ENCODE data around the gene ESAM. TPM values are rescaled to one million over a fixed set of nuclear protein-coding genes. Genes with fewer than 3 reads are reported as not detected.

ESAM gene
- total RNA-seq, 1 experiment from 2014 or later = 10.4 TPM

GRCh38 chr11:124807660-124808270 is 45.7 kb upstream of the ESAM start:
- Histone ChIP-seq H2AFZ (ENCODE audit: low read length) (no peak overlapping the region), H3K36me3 (ENCODE audit: low read depth, low read length) (no peaks in the 10 kb centered on the region), H3K4me3 (ENCODE audit: low read length) (no peak overlapping the region), H3K27ac (ENCODE audit: low read length) (no peak overlapping the region), H3K79me2 (ENCODE audit: low read length) (no peaks in the 10 kb centered on the region), H3K9ac (ENCODE audit: low read length) (no peak overlapping the region), H3K9me3 (ENCODE audit: low read length) (no peaks in the 10 kb centered on the region), H3K4me1 (ENCODE audit: insufficient read depth, low read length) (peaks cover 14% of the 10 kb centered on the region), H4K20me1 (ENCODE audit: low read length) (no peaks in the 10 kb centered on the region), H3K4me2 (ENCODE audit: low read length) (no peak overlapping the region), H3K9me2 (replicated peaks; ENCODE audit: low read length) (no peaks in the 10 kb centered on the region), H3K27me3 (ENCODE audit: low read length) (no peaks in the 10 kb centered on the region), H3F3A (ENCODE audit: low read length, unreplicated experiment) (no peaks in the 10 kb centered on the region)
- POLR2A ChIA-PET (ENCODE audit: unreplicated experiment) = no interaction called here
- no TSS peak for BruUV-seq (replicated peaks)
- no peak for ATAC-seq
- DNase-seq = no peak
- intact Hi-C loops (cut with micrococcal nuclease) = no loop called here
- TF ChIP-seq EZH2 (IDR thresholded peaks at IDR 0.05; ENCODE audit: low read length, unreplicated experiment) = no peak
- TF ChIP-seq EZH2phosphoT487 (IDR thresholded peaks at IDR 0.05; ENCODE audit: borderline replicate concordance, low read length) = no peak
- no peak for TF ChIP-seq CTCF (conservative IDR thresholded peaks at IDR 0.05; ENCODE audit: low read depth, low read length)
- CTCF ChIA-PET = no interaction called here

- no TSS peak for BruUV-seq (replicated peaks)
- no peak for TF ChIP-seq EZH2 (IDR thresholded peaks at IDR 0.05; ENCODE audit: low read length, unreplicated experiment)
- TF ChIP-seq CTCF (conservative IDR thresholded peaks at IDR 0.05; ENCODE audit: low read depth, low read length) = no peak
- TF ChIP-seq EZH2phosphoT487 (IDR thresholded peaks at IDR 0.05; ENCODE audit: borderline replicate concordance, low read length) = no peak
- H3K36me3 ChIP-seq (ENCODE audit: low read depth, low read length) = no peaks in the 10 kb centered on the region
- H3K4me3 ChIP-seq (ENCODE audit: low read length) = no peak overlapping the region
- intact Hi-C loops (cut with micrococcal nuclease) = no loop called here
- H2AFZ ChIP-seq (ENCODE audit: low read length) = no peak overlapping the region
- H3K79me2 ChIP-seq (ENCODE audit: low read length) = no peaks in the 10 kb centered on the region
- DNase-seq = no peak
- no peaks in the 10 kb centered on the region for H3K9me3 ChIP-seq (ENCODE audit: low read length)
- H3K4me2 ChIP-seq (ENCODE audit: low read length) = no peak overlapping the region
- no peaks in the 10 kb centered on the region for H3K9me2 ChIP-seq (replicated peaks; ENCODE audit: low read length)
- H4K20me1 ChIP-seq (ENCODE audit: low read length) = no peaks in the 10 kb centered on the region
- ChIA-PET POLR2A (ENCODE audit: unreplicated experiment) (no interaction called here), CTCF (no interaction called here)
- H3F3A ChIP-seq (ENCODE audit: low read length, unreplicated experiment) = no peaks in the 10 kb centered on the region
- no peak overlapping the region for H3K9ac ChIP-seq (ENCODE audit: low read length)
- no peak; the same call in 1 of the 2 replicates for ATAC-seq
- H3K4me1 ChIP-seq (ENCODE audit: insufficient read depth, low read length) = peaks cover 9% of the 10 kb centered on the region
- H3K27ac ChIP-seq (ENCODE audit: low read length) = no peak overlapping the region
- no peaks in the 10 kb centered on the region for H3K27me3 ChIP-seq (ENCODE audit: low read length)
These were observed 45.1 kb upstream of the ESAM start for GRCh38 chr11:124807201-124807600.

GRCh38 chr11:124804884-124805283 is 42.8 kb upstream of the ESAM start:
- no peaks in the 10 kb centered on the region for H3K36me3 ChIP-seq (ENCODE audit: low read depth, low read length)
- peaks cover 15% of the 10 kb centered on the region for H3K4me1 ChIP-seq (ENCODE audit: insufficient read depth, low read length)
- no peaks in the 10 kb centered on the region for H3K9me2 ChIP-seq (replicated peaks; ENCODE audit: low read length)
- H3K27me3 ChIP-seq (ENCODE audit: low read length) = no peaks in the 10 kb centered on the region
- H4K20me1 ChIP-seq (ENCODE audit: low read length) = no peaks in the 10 kb centered on the region
- no TSS peak for BruUV-seq (replicated peaks)
- no peaks in the 10 kb centered on the region for H3F3A ChIP-seq (ENCODE audit: low read length, unreplicated experiment)
- H3K4me3 ChIP-seq (ENCODE audit: low read length) = no peak overlapping the region
- no peak for ATAC-seq
- ChIA-PET CTCF (no interaction called here), POLR2A (ENCODE audit: unreplicated experiment) (no interaction called here)
- DNase-seq = no peak
- no peak overlapping the region for H2AFZ ChIP-seq (ENCODE audit: low read length)
- peaks cover 9% of the 10 kb centered on the region for H3K79me2 ChIP-seq (ENCODE audit: low read length)
- H3K4me2 ChIP-seq (ENCODE audit: low read length) = no peak overlapping the region
- no peak overlapping the region for H3K27ac ChIP-seq (ENCODE audit: low read length)
- H3K9ac ChIP-seq (ENCODE audit: low read length) = no peak overlapping the region
- TF ChIP-seq EZH2 (IDR thresholded peaks at IDR 0.05; ENCODE audit: low read length, unreplicated experiment) (no peak), CTCF (conservative IDR thresholded peaks at IDR 0.05; ENCODE audit: low read depth, low read length) (no peak), EZH2phosphoT487 (IDR thresholded peaks at IDR 0.05; ENCODE audit: borderline replicate concordance, low read length) (no peak)
- no peaks in the 10 kb centered on the region for H3K9me3 ChIP-seq (ENCODE audit: low read length)
- intact Hi-C loops (cut with micrococcal nuclease) = no loop called here

Measured in PC-3 (cell line).